ENCODE measurements around the gene BIRC3. TPM values are rescaled to one million over a fixed set of nuclear protein-coding genes. Genes with fewer than 3 reads are reported as not detected.
"Not testable (repeated sequence)": the region's sequence is repeated elsewhere in the genome, so short reads cannot be mapped to it uniquely, and the experiment has no call there.

BIRC3 gene
- total RNA-seq, 1 donor from 2014 or later, result 10.6 TPM

GRCh38 chr11:102347462-102348370, 30.4 kb downstream of the BIRC3 start:
- ATAC-seq (peak; percentile 49), DNase-seq (ENCODE audit: missing footprints) (no peak)
- intact Hi-C loops (cut with DNase I), result loop anchor here (1.0 to 2.0 kb wide), 3 partner anchors 29 to 105 kb away; partner anchors contain the start of gene TMEM123

GRCh38 chr11:102357116-102357515, 39.8 kb downstream of the BIRC3 start:
- ATAC-seq, result no peak
- intact Hi-C loops (cut with DNase I), result no loop called here
- DNase-seq (ENCODE audit: missing footprints), result no peak

- DNase-seq (ENCODE audit: missing footprints) (no peak), ATAC-seq (no peak)
- intact Hi-C loops (cut with DNase I), result no loop called here
These were observed 42.1 kb downstream of the BIRC3 start for GRCh38 chr11:102359372-102359771.

GRCh38 chr11:102360681-102361080, 43.4 kb downstream of the BIRC3 start:
- DNase-seq (ENCODE audit: missing footprints) (peak; percentile 16), ATAC-seq (no peak)

GRCh38 chr11:102361086-102362031, 44.1 kb downstream of the BIRC3 start:
- intact Hi-C loops (cut with DNase I), result no loop called here
- ATAC-seq (no peak), DNase-seq (ENCODE audit: missing footprints) (peak; percentile 4)

More at GRCh38 chr11:102360681-102361080, 43.4 kb downstream of the BIRC3 start:
- intact Hi-C loops (cut with DNase I), result no loop called here

- intact Hi-C loops (cut with DNase I), result no loop called here
- ATAC-seq (no peak), DNase-seq (ENCODE audit: missing footprints) (no peak)
These were observed 47.7 kb downstream of the BIRC3 start for GRCh38 chr11:102364991-102365390.

GRCh38 chr11:102367364-102367763, 50.1 kb downstream of the BIRC3 start:
- no peak for DNase-seq (ENCODE audit: missing footprints)
- intact Hi-C loops (cut with DNase I), result no loop called here
- ATAC-seq, result no peak

- ATAC-seq, result no peak
- intact Hi-C loops (cut with DNase I), result no loop called here
- DNase-seq (ENCODE audit: missing footprints), result no peak
These were observed 51.2 kb downstream of the BIRC3 start for GRCh38 chr11:102368472-102368871.

- ATAC-seq; DNase-seq (ENCODE audit: missing footprints); intact Hi-C loops (cut with DNase I): not testable (repeated sequence)
These were observed 57.5 kb downstream of the BIRC3 start for GRCh38 chr11:102374633-102375424.

- intact Hi-C loops (cut with DNase I), result no loop called here
- DNase-seq (ENCODE audit: missing footprints) (no peak), ATAC-seq (no peak)
These were observed 58.6 kb downstream of the BIRC3 start for GRCh38 chr11:102375720-102376399.

- no peak for DNase-seq (ENCODE audit: missing footprints)
- no peak for ATAC-seq
- intact Hi-C loops (cut with DNase I), result no loop called here
These were observed 60.6 kb downstream of the BIRC3 start for GRCh38 chr11:102377891-102378290.

GRCh38 chr11:102378818-102379217, 61.5 kb downstream of the BIRC3 start:
- ATAC-seq (no peak), DNase-seq (ENCODE audit: missing footprints) (no peak)
- intact Hi-C loops (cut with DNase I), result no loop called here

GRCh38 chr11:102382384-102382783, 65.1 kb downstream of the BIRC3 start:
- ATAC-seq (no peak), DNase-seq (ENCODE audit: missing footprints) (no peak)
- intact Hi-C loops (cut with DNase I), result loop anchor here (5.0 kb wide), 1 partner anchor 70 kb away; the partner anchor contains the start of gene TMEM123

- peak; percentile 67 for ATAC-seq
- intact Hi-C loops (cut with DNase I), result loop anchor here (5.0 kb wide), 1 partner anchor 68 kb away; the partner anchor contains the start of gene TMEM123
- DNase-seq (ENCODE audit: missing footprints), result no peak
These were observed 66.6 kb downstream of the BIRC3 start for GRCh38 chr11:102383839-102384238.

GRCh38 chr11:102384419-102385079, 67.3 kb downstream of the BIRC3 start:
- intact Hi-C loops (cut with DNase I), result loop anchor here (5.0 kb wide), 1 partner anchor 68 kb away; the partner anchor contains the start of gene TMEM123
- peak; percentile 89 for ATAC-seq
- DNase-seq (ENCODE audit: missing footprints), result peak; percentile 77

GRCh38 chr11:102385085-102386007, 68.1 kb downstream of the BIRC3 start:
- DNase-seq (ENCODE audit: missing footprints), result no peak
- intact Hi-C loops (cut with DNase I), result no loop called here
- ATAC-seq, result no peak
